Ishikawa (cell line): ENCODE data around the gene SLC43A1.
A peak's percentile ranks its signal among the peaks of the same experiment; 100 is the strongest.

Source experiments
- CEBPB ChIP-seq: IDR thresholded peaks from 2 replicates; pipeline ENCODE4 v1.6.1; 2012
- CREB1 ChIP-seq: IDR thresholded peaks from 2 replicates; pipeline ENCODE4 v1.6.1; 2012; ENCODE audit warnings: low read depth
- EGR1 ChIP-seq: IDR thresholded peaks from 2 replicates; pipeline ENCODE4 v1.6.1; 2012
- EP300 ChIP-seq: IDR thresholded peaks from 2 replicates; pipeline ENCODE4 v1.6.1; 2012; ENCODE audit warnings: borderline replicate concordance
- FOXM1 ChIP-seq: IDR thresholded peaks from 2 replicates; pipeline ENCODE4 v1.6.1; 2012; ENCODE audit warnings: low read depth, borderline replicate concordance
- MAX ChIP-seq: IDR thresholded peaks from 2 replicates; pipeline ENCODE4 v1.6.1; 2012
- NFIC ChIP-seq: IDR thresholded peaks from 2 replicates; pipeline ENCODE4 v1.6.1; 2012
- RAD21 ChIP-seq: IDR thresholded peaks from 2 replicates; pipeline ENCODE4 v1.6.1; 2012; ENCODE audit warnings: low read depth
- REST ChIP-seq: IDR thresholded peaks from 2 replicates; pipeline ENCODE4 v1.6.1; 2012; ENCODE audit warnings: low read depth, mild to moderate bottlenecking
- TAF1 ChIP-seq: IDR thresholded peaks from 2 replicates; pipeline ENCODE4 v1.6.1; 2012; ENCODE audit warnings: low read depth, mild to moderate bottlenecking
- TCF12 ChIP-seq: IDR thresholded peaks from 2 replicates; pipeline ENCODE4 v1.6.1; 2012; ENCODE audit warnings: low read depth
- TEAD4 ChIP-seq: IDR thresholded peaks from 2 replicates; pipeline ENCODE4 v1.6.1; 2012
- USF1 ChIP-seq: IDR thresholded peaks from 2 replicates; pipeline ENCODE4 v1.6.1; 2012
- YY1 ChIP-seq: IDR thresholded peaks from 2 replicates; pipeline ENCODE4 v1.6.1; 2012; ENCODE audit warnings: low read depth
- ZBTB7A ChIP-seq: IDR thresholded peaks from 2 replicates; pipeline ENCODE4 v1.6.1; 2012; ENCODE audit warnings: low read depth

SLC43A1 gene

GRCh38 chr11:57475191-57475590, 40.3 kb downstream of the SLC43A1 start:
- TF ChIP-seq EGR1 (no peak), TAF1 (no peak), YY1 (no peak), EP300 (no peak), CREB1 (no peak), TCF12 (no peak)

GRCh38 chr11:57474803-57475115, 40.7 kb downstream of the SLC43A1 start:
- TF ChIP-seq YY1 (no peak), NFIC (no peak), EGR1 (no peak), REST (peak; percentile 70)

- TF ChIP-seq RAD21 (no peak), TAF1 (no peak), EGR1 (no peak), CEBPB (no peak), YY1 (no peak), TCF12 (no peak), TEAD4 (no peak)
Observed at GRCh38 chr11:57474017-57474802, 41.3 kb downstream of the SLC43A1 start.

- TF ChIP-seq EP300 (no peak), ZBTB7A (no peak), CREB1 (no peak), MAX (no peak), TAF1 (no peak), RAD21 (no peak), REST (no peak), USF1 (no peak), EGR1 (no peak), TCF12 (no peak), CEBPB (no peak), NFIC (no peak), FOXM1 (no peak), TEAD4 (no peak), YY1 (no peak)
Observed at GRCh38 chr11:57473285-57473841, 42.1 kb downstream of the SLC43A1 start.

- TF ChIP-seq TAF1 (no peak), CEBPB (no peak), EP300 (no peak), MAX (no peak), CREB1 (no peak), TEAD4 (no peak)
Observed at GRCh38 chr11:57471496-57471895, 44.0 kb downstream of the SLC43A1 start.

- no peak for TF ChIP-seq EP300
- no peak for TF ChIP-seq FOXM1
- no peak for TF ChIP-seq RAD21
- no peak for TF ChIP-seq ZBTB7A
- TF ChIP-seq EGR1, result no peak
- TF ChIP-seq TAF1, result no peak
- no peak for TF ChIP-seq TCF12
- no peak for TF ChIP-seq USF1
- no peak for TF ChIP-seq YY1
- no peak for TF ChIP-seq TEAD4
- no peak for TF ChIP-seq REST
- TF ChIP-seq MAX, result no peak
- TF ChIP-seq CREB1, result no peak
- no peak for TF ChIP-seq CEBPB
Observed at GRCh38 chr11:57469268-57469667, 46.2 kb downstream of the SLC43A1 start.
